H1 (cell line): ENCODE data around the gene KLHL3. TPM values are rescaled to one million over a fixed set of nuclear protein-coding genes. Genes with fewer than 3 reads are reported as not detected.

Experiments used
- CTCF ChIA-PET: fragments of 300-600 bp; sonication (Branson Sonifier 250); formaldehyde crosslinking; loops from one replicate; lab custom pipeline; 2021; ENCODE audit not compliant: partially characterized antibody; lab: Charles Lee
- POLR2A ChIA-PET: fragments of 300-600 bp; sonication (Branson Sonifier 250); formaldehyde crosslinking; loops from one replicate; lab custom pipeline; 2021; ENCODE audit warnings: inconsistent platforms; ENCODE audit not compliant: partially characterized antibody; lab: Charles Lee
- DNase-seq, 2 experiments: peaks; one replicate each; pipeline versions ENCODE4 v3.0.0 to v3.0.0-alpha.2; 2010 to 2022; ENCODE audit warnings: low spot score in 2 of 2, low read depth in 1 of 2, mixed read lengths in 1 of 2
- FAIRE-seq: peaks from 2 replicates; lab custom pipeline; 2011; peaks lifted over from hg19 to GRCh38; lab: Jason Lieb, UNC
- H2AFZ ChIP-seq: 2 replicates; pipeline ENCODE4 v1.8.1; 2012; ENCODE audit warnings: low read length, inconsistent platforms
- H2AK5ac ChIP-seq: 2 replicates; pipeline ENCODE4 v1.6.1; 2013; ENCODE audit warnings: low read depth, low read length
- H2BK120ac ChIP-seq: replicated peaks from 2 replicates; pipeline ENCODE3; 2013; ENCODE audit warnings: low read depth, low read length, inconsistent platforms
- H2BK12ac ChIP-seq: 2 replicates; pipeline ENCODE4 v1.6.1; 2013; ENCODE audit warnings: low read depth, low read length
- H2BK15ac ChIP-seq: 2 replicates; pipeline ENCODE4 v1.6.1; 2013; ENCODE audit warnings: low read length
- H2BK20ac ChIP-seq: 2 replicates; pipeline ENCODE4 v1.6.1; 2013; ENCODE audit warnings: low read length
- H2BK5ac ChIP-seq: 2 replicates; pipeline ENCODE4 v1.6.1; 2013; ENCODE audit warnings: low read depth, low read length
- H3K14ac ChIP-seq: 2 replicates; pipeline ENCODE4 v1.6.1; 2013; ENCODE audit warnings: inconsistent platforms; ENCODE audit not compliant: insufficient read length
- H3K18ac ChIP-seq: 2 replicates; pipeline ENCODE4 v1.6.1; 2013; ENCODE audit warnings: low read length; ENCODE audit errors: extremely low read depth
- H3K23ac ChIP-seq: 2 replicates; pipeline ENCODE4 v1.6.1; 2013; ENCODE audit warnings: inconsistent platforms; ENCODE audit not compliant: insufficient read length
- H3K23me2 ChIP-seq: 2 replicates; pipeline ENCODE4 v1.6.1; 2013; ENCODE audit warnings: low read depth, low read length
- H3K27ac ChIP-seq: 2 replicates; pipeline ENCODE4 v1.6.1; 2011; ENCODE audit warnings: low read depth, low read length, inconsistent platforms
- H3K27me3 ChIP-seq, 4 experiments: replicated peaks in 1 of 4; 1 replicate in 1 of 4; 2 replicates in 3 of 4; pipeline versions ENCODE4 v1.6.1 to v1.8.1; 2011 to 2013; ENCODE audit warnings: low read length in 3 of 4, mild to moderate bottlenecking in 3 of 4, inconsistent platforms in 2 of 4, mixed read lengths in 2 of 4, moderate library complexity in 1 of 4; ENCODE audit not compliant: control insufficient read depth in 3 of 4, insufficient read depth in 3 of 4; ENCODE audit errors: extremely low read depth in 1 of 4
- H3K36me3 ChIP-seq, 4 experiments: 2 replicates each; pipeline versions ENCODE4 v1.6.1 to v1.8.1; 2011 to 2013; ENCODE audit warnings: mild to moderate bottlenecking in 4 of 4, low read length in 3 of 4, moderate library complexity in 2 of 4, control low read depth in 1 of 4, inconsistent platforms in 1 of 4; ENCODE audit not compliant: insufficient read depth in 4 of 4, control insufficient read depth in 2 of 4
- H3K4ac ChIP-seq: replicated peaks from 2 replicates; pipeline ENCODE3; 2013; ENCODE audit warnings: low read length, low read depth, mixed read lengths, inconsistent platforms; ENCODE audit not compliant: insufficient read length
- H3K4me1 ChIP-seq, 4 experiments: replicated peaks in 1 of 4; 1 replicate in 1 of 4; 2 replicates in 3 of 4; pipeline versions ENCODE4 v1.6.1 to v1.8.1; 2011 to 2013; ENCODE audit warnings: low read length in 3 of 4, inconsistent platforms in 2 of 4, mixed read lengths in 1 of 4; ENCODE audit not compliant: insufficient read depth in 4 of 4, control insufficient read depth in 3 of 4
- H3K4me2 ChIP-seq, 2 experiments: 2 replicates each; pipeline versions ENCODE4 v1.6.1 to v1.8.1; 2011 to 2013; ENCODE audit warnings: low read depth in 2 of 2, low read length in 2 of 2, control low read depth in 1 of 2, inconsistent platforms in 1 of 2, mild to moderate bottlenecking in 1 of 2; ENCODE audit not compliant: insufficient read depth in 1 of 2
- H3K4me3 ChIP-seq, 4 experiments: fragments of 200-600, 300-600 bp in 1 of 4; sonication (generic), shearing (Covaris generic), sonication (Bioruptor Twin) in 1 of 4; 2 replicates each; pipeline versions ENCODE4 v1.5.1 to v1.8.1; 2011 to 2016; ENCODE audit warnings: low read length in 4 of 4, low read depth in 3 of 4, control low read depth in 2 of 4, inconsistent platforms in 2 of 4, mild to moderate bottlenecking in 2 of 4, mixed read lengths in 1 of 4, moderate library complexity in 1 of 4; ENCODE audit not compliant: insufficient read depth in 2 of 4; ENCODE audit errors: extremely low read depth in 1 of 4
- H3K56ac ChIP-seq: replicated peaks from 2 replicates; pipeline ENCODE3; 2013; ENCODE audit warnings: low read depth, mild to moderate bottlenecking, mixed read lengths, low read length, inconsistent platforms; ENCODE audit not compliant: insufficient read length
- H3K79me1 ChIP-seq: 2 replicates; pipeline ENCODE4 v1.6.1; 2013; ENCODE audit warnings: low read depth, low read length, control low read depth
- H3K79me2 ChIP-seq, 2 experiments: 2 replicates each; pipeline versions ENCODE4 v1.6.1 to v1.8.1; 2012 to 2013; ENCODE audit warnings: low read length in 2 of 2, mild to moderate bottlenecking in 2 of 2, inconsistent platforms in 1 of 2; ENCODE audit not compliant: insufficient read depth in 2 of 2, control insufficient read depth in 1 of 2
- H3K9ac ChIP-seq, 4 experiments: replicated peaks in 1 of 4; 1 replicate in 1 of 4; 2 replicates in 3 of 4; pipeline versions ENCODE4 v1.6.1 to v1.8.1; 2011 to 2013; ENCODE audit warnings: low read depth in 3 of 4, low read length in 3 of 4, control low read depth in 2 of 4, mild to moderate bottlenecking in 2 of 4, moderate library complexity in 2 of 4, inconsistent platforms in 1 of 4; ENCODE audit errors: extremely low read depth in 1 of 4
- H3K9me3 ChIP-seq, 2 experiments: 2 replicates each; pipeline versions ENCODE4 v1.6.1 to v1.8.1; 2012 to 2013; ENCODE audit warnings: mild to moderate bottlenecking in 2 of 2, moderate library complexity in 2 of 2, control low read depth in 1 of 2, inconsistent platforms in 1 of 2, low read depth in 1 of 2, low read length in 1 of 2, mixed read lengths in 1 of 2; ENCODE audit not compliant: insufficient read depth in 2 of 2
- H4K20me1 ChIP-seq, 2 experiments: replicated peaks in 1 of 2; 2 replicates each; pipeline versions ENCODE3 to v1.8.1; 2011 to 2013; ENCODE audit warnings: inconsistent platforms in 2 of 2, low read length in 2 of 2, mild to moderate bottlenecking in 1 of 2; ENCODE audit not compliant: insufficient read depth in 2 of 2, control insufficient read depth in 1 of 2
- H4K5ac ChIP-seq: 2 replicates; pipeline ENCODE4 v1.6.1; 2013; ENCODE audit warnings: low read length, low read depth, mixed read lengths, inconsistent platforms; ENCODE audit not compliant: insufficient read length
- H4K8ac ChIP-seq: 2 replicates; pipeline ENCODE4 v1.8.0; 2013; ENCODE audit warnings: mild to moderate bottlenecking, moderate library complexity, low read length, inconsistent platforms; ENCODE audit not compliant: insufficient read depth; ENCODE audit errors: extremely low read depth
- H4K91ac ChIP-seq: replicated peaks from 2 replicates; pipeline ENCODE3; 2013; ENCODE audit warnings: low read length, mixed read lengths, inconsistent platforms; ENCODE audit not compliant: insufficient read length
- CEBPB ChIP-seq: IDR thresholded peaks from 2 replicates; pipeline ENCODE4 v1.6.1; 2012; ENCODE audit warnings: low read depth, low read length
- CREB1 ChIP-seq: IDR thresholded peaks from 2 replicates; pipeline ENCODE4 v1.6.1; 2012; ENCODE audit warnings: inconsistent platforms
- CTCF ChIP-seq, 3 experiments: IDR thresholded peaks; 1 replicate in 2 of 3; 2 replicates in 1 of 3; pipeline versions ENCODE4 v1.5.1 to v1.6.1; 2011; ENCODE audit warnings: low read length in 3 of 3, mild to moderate bottlenecking in 3 of 3, inconsistent platforms in 2 of 3, low read depth in 1 of 3, moderate library complexity in 1 of 3; ENCODE audit not compliant: insufficient read depth in 1 of 3; ENCODE audit errors: control extremely low read depth in 1 of 3
- EZH2 ChIP-seq: fragments of 200-600 bp; sonication (generic); IDR thresholded peaks from 2 replicates; pipeline ENCODE4 v1.7.1; 2012; ENCODE audit warnings: low read depth, mild to moderate bottlenecking, moderate library complexity, low read length, inconsistent platforms; ENCODE audit not compliant: severe bottlenecking
- KDM4A ChIP-seq: IDR thresholded peaks from one replicate; pipeline ENCODE4 v1.7.1; 2012; ENCODE audit warnings: low read depth, mild to moderate bottlenecking, moderate library complexity, low read length, inconsistent platforms; ENCODE audit not compliant: severe bottlenecking
- KDM5A ChIP-seq: fragments of 200-600 bp; IDR thresholded peaks from 2 replicates; pipeline ENCODE4 v1.7.1; 2012; ENCODE audit warnings: mild to moderate bottlenecking, low read length, inconsistent platforms, mixed read lengths
- WGBS, 2 experiments: shearing (Covaris generic) in 1 of 2; methylation state at CpG; one replicate each; pipeline versions ENCODE4 v1.1.6 to v1.1.7; 2013 to 2015; ENCODE audit warnings: low lambda C conversion rate in 2 of 2, mixed read lengths in 2 of 2, inconsistent platforms in 1 of 2, low coverage in 1 of 2, missing lambda C conversion rate in 1 of 2; ENCODE audit not compliant: insufficient replicate concordance in 2 of 2, insufficient coverage in 1 of 2, insufficient read length in 1 of 2; ENCODE audit errors: extremely low coverage in 1 of 2, missing lambda C conversion rate in 1 of 2; 5-methylcytosine and 5-hydroxymethylcytosine counted together
- polyA plus RNA-seq, 7 experiments: library from polyadenylated mRNA; depleted of rRNA in 3 of 7; stranded (reverse) in 5 of 7; unstranded in 2 of 7; fragments of >200 nt in 5 of 7; fragments of 200-250 nt in 2 of 7; gene quantifications; 1 replicate in 5 of 7; 2 replicates in 1 of 7; 4 replicates in 1 of 7; pipeline versions ENCODE4 v1.2.1 to v1.2.3, GENCODE V29; 2011 to 2013; ENCODE audit warnings: missing spikeins in 2 of 7, mixed read lengths in 2 of 7
- total RNA-seq: library from RNA; stranded (reverse); fragmentation: NEBNext Ultra II Directional; extraction: Animal tissue kit (Norgen Biotek cat#: 25700); gene quantifications from 2 replicates; pipeline ENCODE4 v1.2.1, GENCODE V29; 2021

KLHL3 gene
- total and polyA plus RNA-seq, 2 of the 8 experiments (the other 6 are each of a cell fraction or from before 2014, with no cell fraction given) = 7.4 to 13.7 TPM

- ChIA-PET CTCF (interaction anchor here (0.8 to 6.0 kb wide), 5 partner anchors 12 to 40 kb away, joined by 3 to 38 read pairs (median 3); no protein-coding TSS in a partner anchor), POLR2A (interaction anchor here (1.2 kb wide), 1 partner anchor 19 kb away, joined by 3 read pairs; no protein-coding TSS in a partner anchor)
- Histone ChIP-seq H3K23ac (no peak overlapping the region), H4K5ac (no peak overlapping the region), H2BK15ac (no peak overlapping the region), H2BK20ac (no peak overlapping the region), H3K56ac (no peak overlapping the region), H3K36me3 (peaks cover 0 to 3% (median 0%) of the 10 kb centered on the region in 4 experiments; a peak in 1 of 8 replicates), H3K23me2 (no peaks in the 10 kb centered on the region), H3K4me2 (no peak overlapping the region), H4K8ac (no peak overlapping the region), H3K79me2 (no peaks in the 10 kb centered on the region), H4K91ac (no peak overlapping the region), H3K9me3 (no peaks in the 10 kb centered on the region), H2BK12ac (no peak overlapping the region), H3K27me3 (no peaks in the 10 kb centered on the region), H3K9ac (no peak overlapping the region), H2BK5ac (no peak overlapping the region), H2BK120ac (no peak overlapping the region), H3K79me1 (no peaks in the 10 kb centered on the region; the same call in 1 of the 2 replicates), H3K4me3 (no peak overlapping the region), H2AFZ (no peak overlapping the region), H3K4me1 (no peaks in the 10 kb centered on the region; a peak in 1 of 7 replicates), H3K27ac (no peak overlapping the region), H3K14ac (no peak overlapping the region), H3K18ac (no peak overlapping the region), H2AK5ac (no peak overlapping the region), H3K4ac (no peak overlapping the region), H4K20me1 (peaks cover 0 to 2% of the 10 kb centered on the region in 2 experiments)
- 82% methylated on average over 7 of the region's 7 CpGs; no CpG with 5 or more reads in 1 of the 2 experiments for WGBS, 2 experiments
- FAIRE-seq (no peak), DNase-seq (no peak)
- no peak for TF ChIP-seq CEBPB
- TF ChIP-seq KDM5A = no peak
- no peak for TF ChIP-seq EZH2
- no peak for TF ChIP-seq KDM4A
- TF ChIP-seq CREB1 = no peak
- no peak for TF ChIP-seq CTCF (IDR thresholded peaks at IDR 0.05; ENCODE audit: control extremely low read depth in 1 of 3, insufficient read depth in 1 of 3, low read depth in 1 of 3, low read length in 3 of 3)
Measured at GRCh38 chr5:137617528-137618205, 118.2 kb downstream of the KLHL3 start.
